Pancreas (tissue), 10 donors: Measurements from ENCODE around the gene KCNC3. TPM values are rescaled to one million over a fixed set of nuclear protein-coding genes. Genes with fewer than 3 reads are reported as not detected.

Experiments
- ATAC-seq, 4 donors: fragments of 200-7000 bp; cut with Tn5 transposase; one replicate each; pipeline versions ENCODE4 v1.8.0 to v1.9.1; 2020; ENCODE audit warnings: mild to moderate bottlenecking in 4 of 4, moderate library complexity in 4 of 4
- DNase-seq, 6 donors: peaks; one replicate each; pipeline ENCODE4 v3.0.0-alpha.2; 2020
- FAIRE-seq: peaks from 2 replicates; lab custom pipeline; 2012; peaks lifted over from hg19 to GRCh38; lab: Jason Lieb, UNC
- H3K27ac ChIP-seq, 4 donors: fragments of 200-600 bp; sonication (generic); 1 replicate in 3 of 4; 2 replicates in 1 of 4; pipeline versions ENCODE4 v1.5.0 to v1.8.0; 2020
- H3K27me3 ChIP-seq, 4 donors: fragments of 200-600 bp; one replicate each; pipeline ENCODE4 v1.8.0; 2021
- H3K36me3 ChIP-seq, 3 donors: fragments of 200-600 bp; sonication (generic) in 1 of 3; one replicate each; pipeline versions ENCODE4 v1.5.0 to v1.8.0; 2020 to 2021
- H3K4me1 ChIP-seq, 3 donors: fragments of 200-600 bp; one replicate each; pipeline ENCODE4 v1.8.0; 2021
- H3K4me3 ChIP-seq, 4 donors: fragments of 200-600 bp; sonication (generic) in 2 of 4; one replicate each; pipeline versions ENCODE4 v1.5.0 to v1.8.0; 2020 to 2021
- H3K9me3 ChIP-seq, 4 donors: fragments of 200-600 bp; one replicate each; pipeline ENCODE4 v1.8.0; 2021
- CTCF ChIP-seq, 4 donors: fragments of 200-600 bp; sonication (generic) in 3 of 4; IDR thresholded peaks; one replicate each; pipeline versions ENCODE4 v1.5.0 to v1.8.0; 2021; ENCODE audit warnings: antibody characterized with exemption in 4 of 4
- WGBS, 2 donors: extraction: QIAGEN DNeasy Blood & Tissue Kit; methylation state at CpG; one replicate each; pipeline ENCODE4 v1.1.7; 2013; 5-methylcytosine and 5-hydroxymethylcytosine counted together
- intact Hi-C, 3 donors: fragments of 100-400 bp; cut with DNase I; formaldehyde crosslinking; loops; one replicate each; pipeline versions ENCODE4 v1.11.1 to v1.14.2; 2022
- polyA plus RNA-seq, 2 donors: library from polyadenylated mRNA; stranded (reverse); fragments of 200-250 nt; gene quantifications; one replicate each; pipeline ENCODE4 v1.2.3, GENCODE V29; 2013
- total RNA-seq, 6 donors: library from RNA; stranded (reverse); fragmentation: NEBNext Ultra II Directional in 4 of 6; extraction: Animal tissue kit (Norgen Biotek cat#: 25700) in 4 of 6; gene quantifications; one replicate each; pipeline versions ENCODE4 v1.2.1 to v1.2.4, GENCODE V29; 2021 to 2023
- donor health status: healthy with polysubstance abuse.
- donor health status: DM: no; HTN: no; CAD: no; lungs with moderate emphysema.
- donor health status: DM: no; HTN: no; CAD: no.
- donor health status: control.
- donor health status: control.
- donor health status: Bipolar disorder and iron deficiency.
- donor health status: DM: yes; HTN: yes; CAD: no.
- donor health status: DM: no; HTN: no; CAD: no.
- donor health status: DM: no; HTN: no; CAD: no.
- donor health status: DM: yes; HTN: yes; CAD: no.

The KCNC3 gene
- total and polyA plus RNA-seq, 8 donors: 2.4 to 7.1 (median 3.6) TPM

- Histone ChIP-seq H3K27ac (no peak overlapping the region), H3K36me3 (peaks cover 0 to 26% (median 0%) of the 10 kb centered on the region in 3 donors), H3K4me1 (no peaks in the 10 kb centered on the region), H3K27me3 (no peaks in the 10 kb centered on the region), H3K4me3 (no peak overlapping the region), H3K9me3 (no peaks in the 10 kb centered on the region)
- intact Hi-C loops: no loop called here
- WGBS, 2 donors: 90 to 94% methylated on average over 8 of the region's 8 CpGs
- FAIRE-seq (no peak), DNase-seq (no peak), ATAC-seq (no peak)
- TF ChIP-seq CTCF (IDR thresholded peaks at IDR 0.05): no peak
Observed at GRCh38 chr19:50264483-50265186, 64.5 kb downstream of the KCNC3 start.

- no peak overlapping the region for H3K27ac ChIP-seq
- TF ChIP-seq CTCF (IDR thresholded peaks at IDR 0.05): no peak
- H3K36me3 ChIP-seq: peaks cover 0 to 11% (median 0%) of the 10 kb centered on the region in 3 donors
- no peak overlapping the region for H3K4me3 ChIP-seq
- H3K9me3 ChIP-seq: no peaks in the 10 kb centered on the region
- no peaks in the 10 kb centered on the region for H3K27me3 ChIP-seq
- intact Hi-C loops: no loop called here
- WGBS, 2 donors: 95 to 97% methylated on average over 8 of the region's 8 CpGs
- DNase-seq (no peak), FAIRE-seq (no peak), ATAC-seq (no peak)
- H3K4me1 ChIP-seq: no peaks in the 10 kb centered on the region
Observed at GRCh38 chr19:50263176-50263575, 66.0 kb downstream of the KCNC3 start.

Other genes starting within 250 kb of the KCNC3 start
- gene IZUMO2, start 166.1 kb downstream of the KCNC3 start, total RNA-seq: not detected
- not detected for gene IZUMO2, start 166.1 kb downstream of the KCNC3 start, polyA plus RNA-seq
- 10 to 100 TPM; 30.7 to 75.7 (median 34.4) TPM for gene MYH14, start 125.8 kb downstream of the KCNC3 start, total RNA-seq
- 10 to 100 TPM; 21.4 to 74.4 TPM for gene MYH14, start 125.8 kb downstream of the KCNC3 start, polyA plus RNA-seq
- 1 to 10 TPM in 5 of 6 donors, under 1 TPM in 1; 0.78 to 3.2 (median 1.5) TPM for gene NAPSA, start 36.3 kb upstream of the KCNC3 start, total RNA-seq
- gene NAPSA, start 36.3 kb upstream of the KCNC3 start, polyA plus RNA-seq: 1 to 10 TPM; 4.1 to 4.6 TPM
- 10 to 100 TPM; 20.5 to 33.5 (median 25.6) TPM for gene NR1H2, start 47.1 kb upstream of the KCNC3 start, total RNA-seq
- gene NR1H2, start 47.1 kb upstream of the KCNC3 start, polyA plus RNA-seq: 10 to 100 TPM; 45.9 to 46.5 TPM
- gene POLD1, start 55.0 kb upstream of the KCNC3 start, total RNA-seq: 10 to 100 TPM in 4 of 6 donors, 1 to 10 TPM in 2; 9.5 to 16.7 (median 11.9) TPM
- gene POLD1, start 55.0 kb upstream of the KCNC3 start, polyA plus RNA-seq: 10 to 100 TPM; 36.1 to 45.5 TPM
- 10 to 100 TPM in 1 of 6 donors, 1 to 10 TPM in 2, under 1 TPM in 3; 0.09 to 25.6 (median 1.2) TPM for gene SPIB, start 89.6 kb upstream of the KCNC3 start, total RNA-seq
- 1 to 10 TPM in 1 of 2 donors, under 1 TPM in 1; 0.80 to 1.2 TPM for gene SPIB, start 89.6 kb upstream of the KCNC3 start, polyA plus RNA-seq
- gene MYBPC2, start 103.5 kb upstream of the KCNC3 start, total RNA-seq: 1 to 10 TPM in 2 of 6 donors, not detected in 4; 1.5 to 1.7 TPM
- under 1 TPM in 1 of 2 donors, not detected in 1; 0.02 TPM for gene MYBPC2, start 103.5 kb upstream of the KCNC3 start, polyA plus RNA-seq
- 10 to 100 TPM; 34.7 to 81.5 (median 60.2) TPM for gene EMC10, start 147.1 kb upstream of the KCNC3 start, total RNA-seq
- 100 to 1,000 TPM in 1 of 2 donors, 10 to 100 TPM in 1; 96.7 to 160 TPM for gene EMC10, start 147.1 kb upstream of the KCNC3 start, polyA plus RNA-seq
- 1 to 10 TPM; 1.4 to 2.6 (median 1.9) TPM for gene GARIN5A, start 147.5 kb upstream of the KCNC3 start, total RNA-seq
- gene GARIN5A, start 147.5 kb upstream of the KCNC3 start, polyA plus RNA-seq: 1 to 10 TPM; 2.1 to 2.3 TPM
- 10 to 100 TPM in 5 of 6 donors, 1 to 10 TPM in 1; 8.0 to 23.3 (median 13.2) TPM for gene JOSD2, start 181.8 kb upstream of the KCNC3 start, total RNA-seq
- 10 to 100 TPM; 25.1 to 41.2 TPM for gene JOSD2, start 181.8 kb upstream of the KCNC3 start, polyA plus RNA-seq
- under 1 TPM in 2 of 6 donors, not detected in 4; 0.49 to 0.76 TPM for gene ASPDH, start 184.5 kb upstream of the KCNC3 start, total RNA-seq
- 1 to 10 TPM; 1.6 to 4.6 TPM for gene ASPDH, start 184.5 kb upstream of the KCNC3 start, polyA plus RNA-seq
- gene LRRC4B, start 239.1 kb upstream of the KCNC3 start, total RNA-seq: under 1 TPM; 0.09 to 0.79 (median 0.36) TPM
- 1 to 10 TPM in 1 of 2 donors, under 1 TPM in 1; 0.87 to 2.1 TPM for gene LRRC4B, start 239.1 kb upstream of the KCNC3 start, polyA plus RNA-seq